SK-N-SH (cell line): ENCODE measurements around the gene THOC6.
"Not testable (repeated sequence)": the region's sequence is repeated elsewhere in the genome, so short reads cannot be mapped to it uniquely, and the experiment has no call there.

Experiments used
- EZH2phosphoT487 ChIP-seq: fragments of 200-600 bp; sonication (generic); IDR thresholded peaks from 2 replicates; pipeline ENCODE4 v1.6.1; 2017; ENCODE audit warnings: low read depth, mixed run types, mild to moderate bottlenecking, antibody characterized with exemption, moderate library complexity, borderline replicate concordance
- SMC3 ChIP-seq: IDR thresholded peaks from 2 replicates; pipeline ENCODE4 v1.6.1; 2012; ENCODE audit warnings: low read depth, low read length, improper control_type of control experiment
- TEAD4 ChIP-seq: IDR thresholded peaks from 2 replicates; pipeline ENCODE4 v1.4.0; 2012; ENCODE audit warnings: mild to moderate bottlenecking, borderline replicate concordance; ENCODE audit not compliant: insufficient read depth

DNA sequence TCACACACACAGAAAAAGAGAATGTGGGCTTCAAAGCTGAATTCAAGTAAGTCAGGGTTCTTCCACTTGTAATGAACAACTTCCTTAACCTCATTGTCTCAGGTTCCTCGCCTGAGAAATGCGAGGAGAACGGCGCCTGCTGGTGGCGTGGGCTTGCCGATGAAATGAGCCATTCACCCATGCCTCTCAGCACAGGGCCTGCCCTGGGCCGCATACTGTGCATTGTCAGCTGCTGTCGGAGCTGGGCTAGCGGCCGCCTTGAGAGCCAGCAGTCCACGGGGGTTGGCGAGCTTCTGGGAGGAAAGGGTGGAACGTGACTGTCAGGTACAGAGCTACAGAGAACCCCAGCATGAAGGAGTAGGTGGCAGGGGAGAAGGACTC is 29.5 kb downstream of the THOC6 start:
- not testable (repeated sequence) for TF ChIP-seq SMC3, TEAD4, EZH2phosphoT487
